Measurements from ENCODE around the gene NAALADL1. TPM values are rescaled to one million over a fixed set of nuclear protein-coding genes. Genes with fewer than 3 reads are reported as not detected.

NAALADL1 gene
- total and polyA plus RNA-seq, 9 of the 15 experiments (the other 6 are each of a cell fraction or from before 2014, with no cell fraction given): 0.06 to 0.72 (median 0.22) TPM; not detected in 4

DNA sequence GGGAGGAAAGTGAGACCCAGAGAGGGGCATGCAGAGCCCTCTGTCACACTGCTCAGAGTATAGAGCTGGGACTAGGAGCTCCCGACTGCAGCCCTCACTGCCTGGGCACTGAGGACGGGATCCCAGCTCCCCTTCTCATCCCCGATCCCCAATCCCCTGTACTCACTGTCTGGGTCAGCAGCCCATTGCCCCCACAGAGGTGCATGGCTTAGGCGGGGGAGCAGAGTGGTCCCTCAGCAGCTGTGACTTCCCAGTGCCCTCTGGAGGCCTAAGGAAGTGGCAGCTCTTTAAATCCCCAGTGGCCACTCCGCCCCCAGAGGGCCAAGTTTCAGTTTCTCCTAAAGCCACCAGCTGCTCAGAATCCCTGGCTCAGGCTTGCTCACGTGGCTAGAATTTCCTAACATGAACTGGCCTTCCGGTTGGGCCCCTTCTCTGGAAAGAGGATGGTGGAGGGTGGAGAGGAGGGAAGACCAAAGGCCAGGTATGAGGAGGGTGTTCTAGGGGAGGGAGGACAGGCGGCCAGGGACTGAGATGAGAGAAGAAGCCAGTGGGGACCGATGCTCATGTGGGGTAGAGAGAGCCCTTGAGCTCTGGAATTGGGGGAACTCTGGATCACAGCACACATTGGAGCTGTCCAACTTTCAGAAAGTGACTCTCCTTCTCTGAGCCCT lies 61.5 kb downstream of the NAALADL1 start, which contains the start of gene BATF2 (continued):
- TF ChIP-seq, protein P1, sequence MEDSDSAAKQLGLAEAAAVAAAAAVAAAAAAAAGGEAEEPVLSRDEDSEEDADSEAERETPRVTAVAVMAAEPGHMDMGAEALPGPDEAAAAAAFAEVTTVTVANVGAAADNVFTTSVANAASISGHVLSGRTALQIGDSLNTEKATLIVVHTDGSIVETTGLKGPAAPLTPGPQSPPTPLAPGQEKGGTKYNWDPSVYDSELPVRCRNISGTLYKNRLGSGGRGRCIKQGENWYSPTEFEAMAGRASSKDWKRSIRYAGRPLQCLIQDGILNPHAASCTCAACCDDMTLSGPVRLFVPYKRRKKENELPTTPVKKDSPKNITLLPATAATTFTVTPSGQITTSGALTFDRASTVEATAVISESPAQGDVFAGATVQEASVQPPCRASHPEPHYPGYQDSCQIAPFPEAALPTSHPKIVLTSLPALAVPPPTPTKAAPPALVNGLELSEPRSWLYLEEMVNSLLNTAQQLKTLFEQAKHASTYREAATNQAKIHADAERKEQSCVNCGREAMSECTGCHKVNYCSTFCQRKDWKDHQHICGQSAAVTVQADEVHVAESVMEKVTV (CRISPR knock-in tag; IDR thresholded peaks at IDR 0.05): peak; percentile 81
- TF ChIP-seq LARP7 (IDR thresholded peaks at IDR 0.05) (no peak), ETS2 (tag; IDR thresholded peaks at IDR 0.05; ENCODE audit: borderline replicate concordance, poor library complexity, severe bottlenecking) (no peak), ZNF23 (CRISPR knock-in tag; IDR thresholded peaks at IDR 0.05) (no peak), POLR3A (IDR thresholded peaks at IDR 0.05; ENCODE audit: borderline replicate concordance, extremely low read depth, insufficient read depth, insufficient read length) (no peak), MTA1 (IDR thresholded peaks at IDR 0.05; ENCODE audit: borderline replicate concordance) (peak; percentile 50; the same call in 1 of the 2 replicates), SMC3 (conservative IDR thresholded peaks at IDR 0.05; ENCODE audit: insufficient read depth, low read depth, low read length) (peak; percentile 72; the same call in 1 of the 2 replicates), U2AF1 (optimal IDR thresholded peaks at IDR 0.05; ENCODE audit: low read depth, low read length) (no peak), THRAP3 (IDR thresholded peaks at IDR 0.05; ENCODE audit: borderline replicate concordance) (no peak; the same call in 1 of the 2 replicates), RAD51 (IDR thresholded peaks at IDR 0.05; ENCODE audit: borderline replicate concordance, low read depth) (peak; percentile 78), ZFP30 (CRISPR knock-in tag; IDR thresholded peaks at IDR 0.05; ENCODE audit: borderline replicate concordance) (no peak), RCOR1 (IDR thresholded peaks at IDR 0.05; ENCODE audit: borderline replicate concordance in 1 of 2, low read depth in 2 of 2, low read length in 2 of 2) (no peak), ZFX (CRISPR knock-in tag; IDR thresholded peaks at IDR 0.05) (peak; percentile 73)
- TF ChIP-seq, protein P2, sequence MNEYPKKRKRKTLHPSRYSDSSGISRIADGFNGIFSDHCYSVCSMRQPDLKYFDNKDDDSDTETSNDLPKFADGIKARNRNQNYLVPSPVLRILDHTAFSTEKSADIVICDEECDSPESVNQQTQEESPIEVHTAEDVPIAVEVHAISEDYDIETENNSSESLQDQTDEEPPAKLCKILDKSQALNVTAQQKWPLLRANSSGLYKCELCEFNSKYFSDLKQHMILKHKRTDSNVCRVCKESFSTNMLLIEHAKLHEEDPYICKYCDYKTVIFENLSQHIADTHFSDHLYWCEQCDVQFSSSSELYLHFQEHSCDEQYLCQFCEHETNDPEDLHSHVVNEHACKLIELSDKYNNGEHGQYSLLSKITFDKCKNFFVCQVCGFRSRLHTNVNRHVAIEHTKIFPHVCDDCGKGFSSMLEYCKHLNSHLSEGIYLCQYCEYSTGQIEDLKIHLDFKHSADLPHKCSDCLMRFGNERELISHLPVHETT (CRISPR knock-in tag; conservative IDR thresholded peaks at IDR 0.05 in 1 of 2, IDR thresholded peaks at IDR 0.05 in 1 of 2): 0 out of 4 replicates have a peak, but pooled peaks of 1 of the 2 experiments have one; percentile 18
- TF ChIP-seq, protein P3, sequence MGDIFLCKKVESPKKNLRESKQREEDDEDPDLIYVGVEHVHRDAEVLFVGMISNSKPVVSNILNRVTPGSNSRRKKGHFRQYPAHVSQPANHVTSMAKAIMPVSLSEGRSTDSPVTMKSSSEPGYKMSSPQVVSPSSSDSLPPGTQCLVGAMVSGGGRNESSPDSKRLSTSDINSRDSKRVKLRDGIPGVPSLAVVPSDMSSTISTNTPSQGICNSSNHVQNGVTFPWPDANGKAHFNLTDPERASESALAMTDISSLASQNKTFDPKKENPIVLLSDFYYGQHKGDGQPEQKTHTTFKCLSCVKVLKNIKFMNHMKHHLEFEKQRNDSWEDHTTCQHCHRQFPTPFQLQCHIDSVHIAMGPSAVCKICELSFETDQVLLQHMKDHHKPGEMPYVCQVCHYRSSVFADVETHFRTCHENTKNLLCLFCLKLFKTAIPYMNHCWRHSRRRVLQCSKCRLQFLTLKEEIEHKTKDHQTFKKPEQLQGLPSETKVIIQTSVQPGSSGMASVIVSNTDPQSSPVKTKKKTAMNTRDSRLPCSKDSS (IDR thresholded peaks at IDR 0.05; ENCODE audit: low read depth, partially characterized antibody): no peak
- TF ChIP-seq, protein P4, sequence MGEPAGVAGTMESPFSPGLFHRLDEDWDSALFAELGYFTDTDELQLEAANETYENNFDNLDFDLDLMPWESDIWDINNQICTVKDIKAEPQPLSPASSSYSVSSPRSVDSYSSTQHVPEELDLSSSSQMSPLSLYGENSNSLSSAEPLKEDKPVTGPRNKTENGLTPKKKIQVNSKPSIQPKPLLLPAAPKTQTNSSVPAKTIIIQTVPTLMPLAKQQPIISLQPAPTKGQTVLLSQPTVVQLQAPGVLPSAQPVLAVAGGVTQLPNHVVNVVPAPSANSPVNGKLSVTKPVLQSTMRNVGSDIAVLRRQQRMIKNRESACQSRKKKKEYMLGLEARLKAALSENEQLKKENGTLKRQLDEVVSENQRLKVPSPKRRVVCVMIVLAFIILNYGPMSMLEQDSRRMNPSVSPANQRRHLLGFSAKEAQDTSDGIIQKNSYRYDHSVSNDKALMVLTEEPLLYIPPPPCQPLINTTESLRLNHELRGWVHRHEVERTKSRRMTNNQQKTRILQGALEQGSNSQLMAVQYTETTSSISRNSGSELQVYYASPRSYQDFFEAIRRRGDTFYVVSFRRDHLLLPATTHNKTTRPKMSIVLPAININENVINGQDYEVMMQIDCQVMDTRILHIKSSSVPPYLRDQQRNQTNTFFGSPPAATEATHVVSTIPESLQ (CRISPR knock-in tag; IDR thresholded peaks at IDR 0.05): 0 out of 2 replicates have a peak, but pooled peaks have one; percentile 49
- TF ChIP-seq, protein P5, sequence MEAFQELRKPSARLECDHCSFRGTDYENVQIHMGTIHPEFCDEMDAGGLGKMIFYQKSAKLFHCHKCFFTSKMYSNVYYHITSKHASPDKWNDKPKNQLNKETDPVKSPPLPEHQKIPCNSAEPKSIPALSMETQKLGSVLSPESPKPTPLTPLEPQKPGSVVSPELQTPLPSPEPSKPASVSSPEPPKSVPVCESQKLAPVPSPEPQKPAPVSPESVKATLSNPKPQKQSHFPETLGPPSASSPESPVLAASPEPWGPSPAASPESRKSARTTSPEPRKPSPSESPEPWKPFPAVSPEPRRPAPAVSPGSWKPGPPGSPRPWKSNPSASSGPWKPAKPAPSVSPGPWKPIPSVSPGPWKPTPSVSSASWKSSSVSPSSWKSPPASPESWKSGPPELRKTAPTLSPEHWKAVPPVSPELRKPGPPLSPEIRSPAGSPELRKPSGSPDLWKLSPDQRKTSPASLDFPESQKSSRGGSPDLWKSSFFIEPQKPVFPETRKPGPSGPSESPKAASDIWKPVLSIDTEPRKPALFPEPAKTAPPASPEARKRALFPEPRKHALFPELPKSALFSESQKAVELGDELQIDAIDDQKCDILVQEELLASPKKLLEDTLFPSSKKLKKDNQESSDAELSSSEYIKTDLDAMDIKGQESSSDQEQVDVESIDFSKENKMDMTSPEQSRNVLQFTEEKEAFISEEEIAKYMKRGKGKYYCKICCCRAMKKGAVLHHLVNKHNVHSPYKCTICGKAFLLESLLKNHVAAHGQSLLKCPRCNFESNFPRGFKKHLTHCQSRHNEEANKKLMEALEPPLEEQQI (IDR thresholded peaks at IDR 0.05): no peak

All from K562 (cell line).